C4-2B (cell line): Measurements from ENCODE around the gene HLA-DQA1.
"Not testable (repeated sequence)": the region's sequence is repeated elsewhere in the genome, so short reads cannot be mapped to it uniquely, and the experiment has no call there.

ENCODE experiments used
- H3K27ac ChIP-seq: fragments of 450-650 bp; 2 replicates; pipeline ENCODE4 v1.5.1; 2017
- ZFX ChIP-seq: fragments of 450-650 bp; IDR thresholded peaks from 2 replicates; pipeline ENCODE4 v1.6.1; 2017
- TF ChIP-seq, protein P1 (sequence below): fragments of 450-650 bp; conservative IDR thresholded peaks from 2 replicates; pipeline ENCODE4 v1.5.1; 2017; ENCODE audit warnings: mild to moderate bottlenecking

The HLA-DQA1 gene

GRCh38 chr6:32664827-32665362 is 27.7 kb downstream of the HLA-DQA1 start:
- no peak overlapping the region for H3K27ac ChIP-seq
- TF ChIP-seq ZFX: no peak
- TF ChIP-seq, protein P1, sequence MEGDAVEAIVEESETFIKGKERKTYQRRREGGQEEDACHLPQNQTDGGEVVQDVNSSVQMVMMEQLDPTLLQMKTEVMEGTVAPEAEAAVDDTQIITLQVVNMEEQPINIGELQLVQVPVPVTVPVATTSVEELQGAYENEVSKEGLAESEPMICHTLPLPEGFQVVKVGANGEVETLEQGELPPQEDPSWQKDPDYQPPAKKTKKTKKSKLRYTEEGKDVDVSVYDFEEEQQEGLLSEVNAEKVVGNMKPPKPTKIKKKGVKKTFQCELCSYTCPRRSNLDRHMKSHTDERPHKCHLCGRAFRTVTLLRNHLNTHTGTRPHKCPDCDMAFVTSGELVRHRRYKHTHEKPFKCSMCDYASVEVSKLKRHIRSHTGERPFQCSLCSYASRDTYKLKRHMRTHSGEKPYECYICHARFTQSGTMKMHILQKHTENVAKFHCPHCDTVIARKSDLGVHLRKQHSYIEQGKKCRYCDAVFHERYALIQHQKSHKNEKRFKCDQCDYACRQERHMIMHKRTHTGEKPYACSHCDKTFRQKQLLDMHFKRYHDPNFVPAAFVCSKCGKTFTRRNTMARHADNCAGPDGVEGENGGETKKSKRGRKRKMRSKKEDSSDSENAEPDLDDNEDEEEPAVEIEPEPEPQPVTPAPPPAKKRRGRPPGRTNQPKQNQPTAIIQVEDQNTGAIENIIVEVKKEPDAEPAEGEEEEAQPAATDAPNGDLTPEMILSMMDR: no peak

DNA sequence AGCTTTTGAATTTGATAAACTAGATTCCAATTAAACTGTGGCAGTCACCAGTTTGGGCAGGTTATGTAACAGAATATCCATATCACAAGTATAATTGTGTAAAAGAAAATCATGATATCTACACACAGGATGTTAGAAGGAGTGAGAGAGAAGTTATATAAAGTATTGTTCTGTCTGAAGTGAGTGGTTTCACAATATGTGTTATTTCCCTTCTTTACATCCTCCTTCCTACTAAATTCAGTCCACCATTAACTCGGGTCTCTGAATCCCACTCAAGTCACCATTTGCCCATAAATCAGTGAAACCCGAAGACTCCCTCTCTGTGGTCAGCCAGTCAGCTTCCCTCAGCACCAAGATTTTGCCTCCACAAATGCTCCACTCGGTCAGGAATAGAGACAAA is 28.5 kb downstream of the HLA-DQA1 start:
- no peak overlapping the region for H3K27ac ChIP-seq
- TF ChIP-seq ZFX: no peak
- TF ChIP-seq, protein P1: no peak

DNA sequence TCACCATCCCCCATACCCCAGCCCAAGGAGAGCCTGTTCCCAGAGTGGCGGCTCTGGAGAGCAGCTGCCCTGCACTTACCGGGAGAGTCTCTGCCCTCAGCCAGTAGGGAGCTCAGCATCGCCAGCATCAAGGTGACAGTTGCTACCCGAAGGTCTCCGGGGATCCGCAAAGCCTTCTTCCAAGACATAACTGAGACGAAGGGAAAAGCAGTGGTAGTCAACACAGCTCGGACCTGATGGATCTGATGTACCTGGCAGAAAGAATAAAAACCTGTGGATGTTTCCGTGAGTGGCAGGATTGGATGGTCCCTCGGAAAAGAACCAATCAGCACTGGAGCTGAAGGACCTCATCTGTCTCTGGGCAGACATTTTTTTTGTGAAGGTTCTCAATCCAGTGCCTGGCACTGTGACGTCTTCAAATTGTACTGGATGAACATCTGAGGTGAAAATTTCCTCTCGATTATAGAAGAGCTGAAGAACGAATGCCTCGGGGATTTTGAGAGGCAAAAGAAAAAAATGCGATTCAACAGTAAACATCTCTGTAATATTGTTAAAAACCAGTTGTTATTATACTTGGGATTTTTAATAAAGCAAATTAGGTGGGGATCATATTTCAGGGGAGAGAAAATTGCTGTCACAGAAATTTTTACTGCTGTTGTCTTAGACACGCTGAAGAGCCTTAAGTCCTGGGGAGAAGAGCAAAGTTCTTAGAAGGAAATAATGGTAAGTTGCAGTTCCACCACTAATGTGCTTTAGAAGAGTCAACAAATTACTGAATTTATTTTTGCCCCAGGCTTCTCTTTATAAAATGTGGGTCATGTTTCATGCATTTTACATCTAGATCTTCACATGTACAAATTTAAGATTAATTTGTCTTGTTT is 29.5 kb downstream of the HLA-DQA1 start, which contains the start of gene HLA-DQB1:
TSS of gene HLA-DQB1 (minus strand) at position 238 of the 881 bp plus-strand sequence. CDS start at position 188, 50 bp downstream.
- TF ChIP-seq ZFX: no peak
- TF ChIP-seq, protein P1: no peak
- H3K27ac ChIP-seq: no peak within 1 kb of the TSS

GRCh38 chr6:32668226-32668747 is 31.1 kb downstream of the HLA-DQA1 start:
- H3K27ac ChIP-seq: no peak overlapping the region

DNA sequence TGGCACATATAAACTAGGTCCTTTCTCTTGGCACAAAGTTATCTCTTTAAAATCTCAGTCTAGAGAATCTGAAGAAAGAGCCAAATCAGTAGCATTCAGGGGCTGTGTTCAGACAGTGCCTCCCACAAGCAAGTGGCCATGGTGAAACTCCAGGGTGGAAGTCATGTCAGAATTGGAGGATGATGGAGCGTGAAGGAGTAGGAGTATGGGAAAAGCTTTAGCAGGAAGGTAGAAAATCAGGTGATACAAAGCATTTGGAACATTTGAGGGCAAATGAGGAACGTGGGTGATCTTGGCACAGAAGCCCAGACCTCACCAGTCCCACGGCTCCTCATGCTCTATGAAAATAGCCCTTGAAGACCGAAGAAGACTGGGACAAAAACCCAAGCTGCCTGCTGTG is 32.0 kb downstream of the HLA-DQA1 start:
- TF ChIP-seq, protein P1: no peak
- no peak for TF ChIP-seq ZFX
- H3K27ac ChIP-seq: no peak overlapping the region

More at GRCh38 chr6:32668226-32668747, 31.1 kb downstream of the HLA-DQA1 start:
- TF ChIP-seq ZFX: no peak
- TF ChIP-seq, protein P1: no peak

DNA sequence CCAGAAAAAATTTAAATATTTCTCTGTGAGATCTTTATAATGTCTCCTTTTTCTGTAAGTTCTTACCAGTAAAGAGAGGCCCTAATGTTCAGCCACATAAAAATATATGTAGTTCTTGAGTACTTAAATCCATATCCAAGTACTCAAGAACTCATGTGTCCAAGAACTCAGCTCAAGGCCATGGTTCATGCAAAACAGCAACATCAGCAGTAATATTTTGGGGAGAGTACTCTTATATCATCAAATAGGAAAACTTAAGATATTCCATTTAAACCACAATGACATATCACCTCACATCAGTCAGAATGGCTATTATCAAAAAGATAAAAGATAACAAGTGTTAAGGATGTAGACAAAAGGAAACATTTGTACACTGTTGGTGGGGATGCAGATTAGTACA is 32.7 kb downstream of the HLA-DQA1 start:
- no peak overlapping the region for H3K27ac ChIP-seq
- TF ChIP-seq ZFX: no peak
- TF ChIP-seq, protein P1: no peak

DNA sequence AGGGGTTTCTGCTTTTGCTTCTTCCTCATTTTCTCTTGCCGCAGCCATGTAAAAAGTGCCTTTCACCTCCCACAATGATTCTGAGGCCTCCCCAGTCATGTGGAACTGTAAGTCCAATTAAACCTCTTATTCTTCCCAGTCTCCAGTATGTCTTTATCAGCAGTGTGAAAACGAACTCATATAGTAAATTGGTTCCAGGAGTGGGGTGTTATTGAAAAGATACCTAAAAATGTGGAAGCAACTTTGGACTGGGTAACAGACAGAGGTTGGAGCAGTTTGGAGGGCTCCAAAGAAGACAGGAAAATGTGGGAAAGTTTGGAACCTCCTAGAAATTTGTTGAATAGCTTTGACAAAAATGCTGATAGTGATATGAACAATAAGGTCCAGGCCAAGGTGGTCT is 34.7 kb downstream of the HLA-DQA1 start:
- H3K27ac ChIP-seq: not testable (repeated sequence)

DNA sequence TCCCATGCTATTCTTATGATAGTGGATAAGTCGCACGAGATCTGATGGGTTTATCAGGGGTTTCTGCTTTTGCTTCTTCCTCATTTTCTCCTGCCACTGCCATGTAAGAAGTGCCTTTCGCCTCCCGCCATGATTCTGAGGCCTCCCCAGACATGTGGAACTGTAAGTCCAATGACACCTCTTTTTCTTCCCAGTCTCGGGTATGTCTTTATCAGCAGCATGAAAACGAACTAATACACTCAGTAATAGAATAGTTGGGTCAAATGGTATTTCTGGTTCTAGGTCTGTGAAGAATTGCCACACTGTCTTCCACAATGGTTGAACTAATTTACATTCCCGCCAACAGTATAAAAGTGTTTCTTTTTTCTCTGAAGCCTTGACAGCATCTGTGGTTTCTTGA is 36.9 kb downstream of the HLA-DQA1 start:
- H3K27ac ChIP-seq: not testable (repeated sequence)
